IMR-90 (cell line): ENCODE results near the gene LRIT2. TPM values are rescaled to one million over a fixed set of nuclear protein-coding genes. Genes with fewer than 3 reads are reported as not detected.

ENCODE experiments used
- ATAC-seq: fragments of 200-7000 bp; cut with Tn5 transposase; 2 replicates; pipeline ENCODE4 v1.9.1; 2020; ENCODE audit warnings: low read depth, mild to moderate bottlenecking, moderate library complexity
- BruUV-seq: library from RNA; stranded (reverse); fragments of 400-500 nt; replicated peaks from 2 replicates; lab custom pipeline; 2021; lab: Mats Ljungman, UMichigan
- CTCF ChIA-PET: fragments of 300-600 bp; formaldehyde crosslinking; extraction: SDS; loops from one replicate; lab custom pipeline; 2021; ENCODE audit warnings: antibody characterized with exemption; lab: Yijun Ruan, JAX
- POLR2A ChIA-PET: fragments of 300-600 bp; sonication (Branson Sonifier 250); formaldehyde crosslinking; loops from one replicate; lab custom pipeline; 2022; ENCODE audit warnings: antibody characterized with exemption; ENCODE audit not compliant: unreplicated experiment; lab: Charles Lee
- DNase-seq: peaks from one replicate; pipeline ENCODE4 v3.0.0; 2013
- H2AFZ ChIP-seq: replicated peaks from 2 replicates; pipeline ENCODE3; 2013; ENCODE audit warnings: low read length, mild to moderate bottlenecking; ENCODE audit not compliant: poor library complexity
- H2AK5ac ChIP-seq: 2 replicates; pipeline ENCODE4 v1.6.1; 2013; ENCODE audit warnings: low read depth, low read length, inconsistent platforms
- H2AK9ac ChIP-seq: replicated peaks from 2 replicates; pipeline ENCODE3; 2013; ENCODE audit warnings: mild to moderate bottlenecking, low read depth, low read length, moderate library complexity; ENCODE audit not compliant: poor library complexity
- H2BK120ac ChIP-seq: 2 replicates; pipeline ENCODE4 v1.6.1; 2013; ENCODE audit warnings: low read depth, low read length, inconsistent platforms
- H2BK15ac ChIP-seq: 3 replicates; pipeline ENCODE4 v1.6.1; 2013; ENCODE audit warnings: low read depth, low read length, inconsistent platforms
- H2BK20ac ChIP-seq: 2 replicates; pipeline ENCODE4 v1.6.1; 2013; ENCODE audit warnings: low read depth, mild to moderate bottlenecking, inconsistent platforms, low read length, moderate library complexity
- H2BK5ac ChIP-seq: 2 replicates; pipeline ENCODE4 v1.6.1; 2013; ENCODE audit warnings: mild to moderate bottlenecking, low read depth, low read length, inconsistent platforms; ENCODE audit not compliant: poor library complexity, severe bottlenecking
- H3K14ac ChIP-seq: replicated peaks from 2 replicates; pipeline ENCODE4 v1.6.1; 2013; ENCODE audit warnings: low read depth, low read length, inconsistent platforms
- H3K18ac ChIP-seq: 2 replicates; pipeline ENCODE4 v1.6.1; 2013; ENCODE audit warnings: low read depth, low read length, control low read depth
- H3K23ac ChIP-seq: 2 replicates; pipeline ENCODE4 v1.6.1; 2013; ENCODE audit warnings: low read depth, low read length, inconsistent platforms
- H3K27ac ChIP-seq: 2 replicates; pipeline ENCODE4 v1.5.1; 2013; ENCODE audit warnings: mild to moderate bottlenecking, control low read depth, low read length; ENCODE audit not compliant: insufficient read depth
- H3K27me3 ChIP-seq: 2 replicates; pipeline ENCODE4 v1.6.1; 2013; ENCODE audit warnings: low read length; ENCODE audit not compliant: control insufficient read depth, insufficient read depth
- H3K36me3 ChIP-seq: 2 replicates; pipeline ENCODE4 v1.6.1; 2013; ENCODE audit warnings: low read length, mixed read lengths; ENCODE audit not compliant: control insufficient read depth, insufficient read depth
- H3K4ac ChIP-seq: 2 replicates; pipeline ENCODE4 v1.6.1; 2013; ENCODE audit warnings: low read depth, low read length, inconsistent platforms
- H3K4me1 ChIP-seq: 2 replicates; pipeline ENCODE4 v1.6.1; 2013; ENCODE audit warnings: low read length, mixed read lengths; ENCODE audit not compliant: control insufficient read depth, insufficient read depth
- H3K4me2 ChIP-seq: 2 replicates; pipeline ENCODE4 v1.6.1; 2013; ENCODE audit warnings: low read depth, mild to moderate bottlenecking, control low read depth, low read length, moderate library complexity
- H3K4me3 ChIP-seq: 2 replicates; pipeline ENCODE4 v1.5.1; 2013; ENCODE audit warnings: low read depth, mild to moderate bottlenecking, control low read depth, low read length, moderate library complexity; ENCODE audit not compliant: insufficient read depth
- H3K56ac ChIP-seq: 2 replicates; pipeline ENCODE4 v1.6.1; 2013; ENCODE audit warnings: low read length, inconsistent platforms; ENCODE audit not compliant: insufficient read depth; ENCODE audit errors: extremely low read depth
- H3K79me1 ChIP-seq, 2 experiments: 2 replicates each; pipeline ENCODE4 v1.6.1; 2013; ENCODE audit warnings: low read length in 2 of 2, inconsistent platforms in 1 of 2, low read depth in 1 of 2
- H3K9ac ChIP-seq: 2 replicates; pipeline ENCODE4 v1.6.1; 2013; ENCODE audit warnings: low read depth, low read length, control low read depth
- H3K9me1 ChIP-seq: 2 replicates; pipeline ENCODE4 v1.6.1; 2013; ENCODE audit warnings: low read length, inconsistent platforms; ENCODE audit not compliant: insufficient read depth
- H3K9me3 ChIP-seq: 2 replicates; pipeline ENCODE4 v1.6.1; 2013; ENCODE audit warnings: low read length; ENCODE audit not compliant: control insufficient read depth, insufficient read depth
- H4K20me1 ChIP-seq: 2 replicates; pipeline ENCODE4 v1.6.1; 2013; ENCODE audit warnings: low read length, inconsistent platforms; ENCODE audit not compliant: insufficient read depth
- H4K5ac ChIP-seq: 2 replicates; pipeline ENCODE4 v1.6.1; 2013; ENCODE audit warnings: mild to moderate bottlenecking, low read depth, low read length, control low read depth
- H4K8ac ChIP-seq, 2 experiments: 2 replicates each; pipeline ENCODE4 v1.6.1; 2013; ENCODE audit warnings: low read depth in 2 of 2, low read length in 2 of 2, control low read depth in 1 of 2, inconsistent platforms in 1 of 2
- H4K91ac ChIP-seq: 2 replicates; pipeline ENCODE4 v1.6.1; 2013; ENCODE audit warnings: low read depth, low read length, inconsistent platforms; ENCODE audit not compliant: insufficient read depth
- BHLHE40 ChIP-seq: fragments of 150-350 bp; IDR thresholded peaks from 2 replicates; pipeline ENCODE4 v1.6.1; 2016; ENCODE audit warnings: mild to moderate bottlenecking, low read depth, low read length
- CEBPB ChIP-seq: IDR thresholded peaks from 2 replicates; pipeline ENCODE4 v1.6.1; 2012; ENCODE audit warnings: low read depth, low read length, improper control_type of control experiment
- CHD1 ChIP-seq: IDR thresholded peaks from 2 replicates; pipeline ENCODE4 v1.6.1; 2012; ENCODE audit warnings: low read depth, low read length, improper control_type of control experiment
- CTCF ChIP-seq: conservative IDR thresholded peaks from 2 replicates; pipeline ENCODE4 v1.5.1; 2012; ENCODE audit warnings: mild to moderate bottlenecking, low read depth, low read length, improper control_type of control experiment
- ELK1 ChIP-seq: fragments of 150-350 bp; IDR thresholded peaks from 2 replicates; pipeline ENCODE4 v1.6.1; 2016; ENCODE audit warnings: low read depth, mild to moderate bottlenecking, low read length, moderate library complexity, borderline replicate concordance
- MAFK ChIP-seq: IDR thresholded peaks from 2 replicates; pipeline ENCODE4 v1.6.1; 2012; ENCODE audit warnings: low read depth, low read length, improper control_type of control experiment
- MAZ ChIP-seq: IDR thresholded peaks from 2 replicates; pipeline ENCODE4 v1.6.1; 2012; ENCODE audit warnings: low read depth, mild to moderate bottlenecking, low read length, improper control_type of control experiment, moderate library complexity, borderline replicate concordance
- MXI1 ChIP-seq: IDR thresholded peaks from 2 replicates; pipeline ENCODE4 v1.6.1; 2012; ENCODE audit warnings: low read depth, mild to moderate bottlenecking, low read length, moderate library complexity, borderline replicate concordance
- POLR2A ChIP-seq: IDR thresholded peaks from 2 replicates; pipeline ENCODE4 v1.6.1; 2012; ENCODE audit warnings: mild to moderate bottlenecking, low read depth, low read length
- SMC3 ChIP-seq: fragments of 150-350 bp; IDR thresholded peaks from 2 replicates; pipeline ENCODE4 v1.6.1; 2016; ENCODE audit warnings: low read depth, mild to moderate bottlenecking, antibody characterized with exemption, low read length, moderate library complexity
- USF2 ChIP-seq: fragments of 150-350 bp; IDR thresholded peaks from 2 replicates; pipeline ENCODE4 v1.6.1; 2017; ENCODE audit warnings: mild to moderate bottlenecking, antibody characterized with exemption, low read length, low read depth
- WGBS, 2 experiments: methylation state at CpG; one replicate each; pipeline versions ENCODE4 v1.1.5 to v1.1.7; 2013; ENCODE audit warnings: missing lambda C conversion rate in 2 of 2; ENCODE audit not compliant: insufficient read length in 1 of 2; ENCODE audit errors: extremely low coverage in 2 of 2; 5-methylcytosine and 5-hydroxymethylcytosine counted together
- dilution Hi-C: fragments of 300-500 bp; cut with HindIII; formaldehyde crosslinking; loops from one replicate; pipeline ENCODE4 v1.14.3; 2018; ENCODE audit warnings: low sequenced_read_pairs; ENCODE audit not compliant: unreplicated experiment
- in situ Hi-C: fragments of 300-500 bp; cut with MboI; formaldehyde crosslinking; loops from 3 replicates; pipeline ENCODE4 v1.14.3; 2019; ENCODE audit warnings: low sequenced_read_pairs, inconsistent platforms, mixed read lengths
- intact Hi-C: fragments of 100-400 bp; cut with micrococcal nuclease; formaldehyde crosslinking; loops from 2 replicates; pipeline ENCODE4 v1.10.0; 2022
- polyA plus RNA-seq, 3 experiments: library from polyadenylated mRNA; depleted of rRNA; stranded (reverse); fragments of >200 nt; gene quantifications; 2 replicates each; pipeline ENCODE4 v1.2.3, GENCODE V29; 2012; ENCODE audit warnings: low replicate concordance in 1 of 3
- total RNA-seq: library from RNA; depleted of rRNA; stranded (reverse); fragments of >200 nt; gene quantifications from 2 replicates; pipeline ENCODE4 v1.2.3, GENCODE V29; 2012

The LRIT2 gene
- total and polyA plus RNA-seq, 2 of the 4 experiments (the other 2 are of a cell fraction): not detected

GRCh38 chr10:84201244-84201606 is 24.1 kb downstream of the LRIT2 start:
- Histone ChIP-seq H2AFZ (no peak overlapping the region), H4K8ac (no peak overlapping the region), H2BK5ac (no peak overlapping the region), H2BK15ac (no peak overlapping the region), H4K5ac (no peak overlapping the region), H2AK5ac (no peak overlapping the region), H3K4ac (no peak overlapping the region), H2AK9ac (no peak overlapping the region), H3K9ac (no peak overlapping the region), H3K4me1 (no peaks in the 10 kb centered on the region), H3K4me2 (no peak overlapping the region), H3K18ac (no peak overlapping the region), H3K4me3 (no peak overlapping the region), H3K9me1 (no peaks in the 10 kb centered on the region), H3K27ac (no peak overlapping the region), H3K56ac (no peak overlapping the region), H2BK120ac (no peak overlapping the region), H4K20me1 (no peaks in the 10 kb centered on the region), H4K91ac (no peak overlapping the region), H3K14ac (no peak overlapping the region), H2BK20ac (no peak overlapping the region), H3K36me3 (no peaks in the 10 kb centered on the region), H3K9me3 (no peaks in the 10 kb centered on the region), H3K27me3 (peaks cover 14% of the 10 kb centered on the region; the same call in 1 of the 2 replicates), H3K23ac (no peak overlapping the region), H3K79me1 (no peaks in the 10 kb centered on the region)
- DNase-seq: no peak
- CTCF ChIA-PET: no interaction called here
- POLR2A ChIA-PET: no interaction called here
- WGBS, 2 experiments: 57% methylated on average over 1 of the region's 6 CpGs; no CpG with 5 or more reads in 1 of the 2 experiments
- ATAC-seq: no peak
- no peak for TF ChIP-seq MAZ
- no peak for TF ChIP-seq CHD1
- no peak for TF ChIP-seq MXI1
- TF ChIP-seq BHLHE40: no peak
- TF ChIP-seq CEBPB: no peak
- TF ChIP-seq ELK1: no peak
- TF ChIP-seq SMC3: no peak
- TF ChIP-seq POLR2A: no peak
- no peak for TF ChIP-seq CTCF
- no peak for TF ChIP-seq USF2
- TF ChIP-seq MAFK: no peak
- intact Hi-C loops (no loop called here), in situ Hi-C loops (no loop called here), dilution Hi-C loops (no loop called here)
- BruUV-seq: no TSS peak
